GM19238 (cell line): ENCODE data around the gene RAB3A.
"Not testable (repeated sequence)": the region's sequence is repeated elsewhere in the genome, so short reads cannot be mapped to it uniquely, and the experiment has no call there.

Experiments
- DNase-seq: peaks from one replicate; pipeline ENCODE4 v3.0.0; 2011; ENCODE audit warnings: low spot score; ENCODE audit not compliant: insufficient read length

RAB3A gene

DNA sequence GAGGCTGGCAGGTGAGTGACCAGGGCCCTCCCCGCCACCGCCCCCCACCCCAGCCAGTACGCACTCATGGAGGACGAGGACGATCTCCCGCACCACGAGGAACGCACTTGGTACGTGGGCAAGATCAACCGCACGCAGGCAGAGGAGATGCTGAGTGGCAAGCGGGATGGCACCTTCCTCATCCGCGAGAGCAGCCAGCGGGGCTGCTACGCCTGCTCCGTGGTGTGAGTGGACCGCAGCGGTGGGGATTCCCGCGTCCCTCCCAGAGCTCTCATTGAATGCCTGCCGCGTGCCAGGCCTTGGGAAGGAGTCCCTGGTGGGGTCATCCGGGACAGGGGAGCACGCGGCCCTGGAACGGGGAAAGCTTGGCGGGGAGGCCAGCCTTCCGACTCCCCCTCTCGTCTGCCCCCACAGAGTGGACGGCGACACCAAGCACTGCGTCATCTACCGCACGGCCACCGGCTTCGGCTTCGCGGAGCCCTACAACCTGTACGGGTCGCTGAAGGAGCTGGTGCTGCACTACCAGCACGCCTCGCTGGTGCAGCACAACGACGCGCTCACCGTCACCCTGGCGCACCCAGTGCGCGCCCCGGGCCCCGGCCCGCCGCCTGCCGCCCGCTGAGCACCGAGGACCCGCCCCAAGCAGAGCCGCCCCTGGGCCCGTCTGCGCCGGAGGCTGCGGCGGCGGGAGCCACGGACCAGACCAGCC, 35.0 kb downstream of the RAB3A start:
- DNase-seq: no peak

DNA sequence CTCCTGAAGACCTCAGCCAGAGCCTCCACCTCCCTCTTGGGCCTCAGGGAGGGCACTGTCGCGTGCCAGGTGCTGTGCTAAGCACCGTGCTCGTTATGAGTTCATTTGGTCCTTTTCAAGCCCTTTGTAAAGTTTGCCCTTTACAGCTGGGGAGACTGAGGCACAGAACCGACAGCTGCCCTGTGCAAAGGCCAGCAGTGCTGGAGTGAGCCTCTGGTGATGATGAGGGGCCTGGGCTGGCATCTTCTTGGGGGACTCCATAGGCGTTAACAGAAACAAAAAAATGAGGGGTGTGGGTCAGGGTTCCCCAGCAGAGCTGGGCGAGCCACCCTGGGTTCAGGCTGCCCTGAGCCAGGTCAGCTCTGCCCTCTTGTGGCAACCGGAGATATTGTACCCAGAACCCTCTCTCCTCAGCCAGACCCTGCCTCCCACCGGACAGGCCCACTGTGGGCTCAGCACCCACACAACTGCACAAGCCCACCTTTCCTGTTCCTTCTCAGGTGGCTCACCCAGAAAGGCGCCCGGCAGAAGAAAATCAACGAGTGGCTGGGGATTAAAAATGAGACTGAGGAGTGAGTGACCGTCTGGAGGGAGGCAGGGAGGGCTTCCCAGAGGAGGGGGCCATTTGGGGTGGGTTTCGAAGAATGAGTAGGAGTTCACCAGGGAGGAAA, 35.7 kb downstream of the RAB3A start:
- peak; percentile 93 for DNase-seq

GRCh38 chr19:18167011-18167410, 36.8 kb downstream of the RAB3A start:
- no peak for DNase-seq

- no peak for DNase-seq
These were observed 37.9 kb downstream of the RAB3A start for GRCh38 chr19:18165794-18166544.

- no peak for DNase-seq
These were observed 39.8 kb downstream of the RAB3A start for GRCh38 chr19:18164072-18164471.

DNA sequence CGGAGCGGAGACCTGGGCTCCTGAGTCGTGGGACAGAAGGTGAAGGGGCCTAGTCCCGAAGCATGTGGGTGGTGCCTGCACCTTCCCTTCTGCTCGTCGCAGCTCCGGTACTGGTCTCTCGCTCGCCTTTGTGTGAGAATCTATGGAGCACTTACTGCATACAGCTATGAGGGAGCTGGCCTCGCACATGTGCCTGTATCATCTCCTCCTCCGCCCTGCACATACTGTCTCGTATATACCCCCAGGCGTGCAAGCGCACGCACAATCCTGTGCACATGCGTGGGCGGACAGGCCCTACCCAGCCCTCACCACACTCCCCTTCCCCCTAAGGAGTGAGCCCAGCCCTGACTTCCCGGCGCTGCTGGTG, 42.2 kb downstream of the RAB3A start:
- no peak for DNase-seq

DNA sequence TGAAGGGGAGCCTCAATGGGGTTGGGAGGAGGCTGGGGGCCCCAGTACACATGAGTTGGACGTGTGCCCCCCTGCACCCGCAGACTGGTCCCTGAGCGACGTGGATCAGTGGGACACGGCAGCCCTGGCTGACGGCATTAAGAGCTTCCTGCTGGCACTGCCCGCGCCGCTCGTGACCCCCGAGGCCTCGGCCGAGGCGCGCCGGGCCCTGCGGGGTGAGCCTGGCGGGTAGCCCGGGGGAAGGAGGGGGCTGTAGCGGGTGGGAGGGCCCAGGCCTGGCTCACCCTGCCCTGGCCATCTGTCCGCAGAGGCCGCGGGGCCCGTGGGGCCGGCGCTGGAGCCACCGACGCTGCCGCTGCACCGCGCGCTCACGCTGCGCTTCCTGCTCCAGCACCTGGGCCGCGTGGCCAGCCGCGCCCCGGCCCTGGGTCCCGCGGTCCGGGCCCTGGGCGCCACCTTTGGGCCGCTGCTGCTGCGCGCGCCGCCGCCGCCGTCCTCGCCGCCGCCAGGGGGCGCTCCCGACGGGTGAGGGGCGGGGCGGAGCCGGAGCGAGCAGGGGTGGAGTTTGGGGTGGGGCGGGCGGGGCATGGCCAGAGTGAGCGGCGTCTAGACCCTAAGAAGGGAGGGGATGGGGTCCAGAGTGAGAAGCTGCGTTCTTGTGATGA, 42.7 kb downstream of the RAB3A start:
- DNase-seq: peak; percentile 97

- no peak for DNase-seq
These were observed 43.3 kb downstream of the RAB3A start for GRCh38 chr19:18160493-18160970.

- DNase-seq: no peak
These were observed 44.0 kb downstream of the RAB3A start for GRCh38 chr19:18159810-18160209.

DNA sequence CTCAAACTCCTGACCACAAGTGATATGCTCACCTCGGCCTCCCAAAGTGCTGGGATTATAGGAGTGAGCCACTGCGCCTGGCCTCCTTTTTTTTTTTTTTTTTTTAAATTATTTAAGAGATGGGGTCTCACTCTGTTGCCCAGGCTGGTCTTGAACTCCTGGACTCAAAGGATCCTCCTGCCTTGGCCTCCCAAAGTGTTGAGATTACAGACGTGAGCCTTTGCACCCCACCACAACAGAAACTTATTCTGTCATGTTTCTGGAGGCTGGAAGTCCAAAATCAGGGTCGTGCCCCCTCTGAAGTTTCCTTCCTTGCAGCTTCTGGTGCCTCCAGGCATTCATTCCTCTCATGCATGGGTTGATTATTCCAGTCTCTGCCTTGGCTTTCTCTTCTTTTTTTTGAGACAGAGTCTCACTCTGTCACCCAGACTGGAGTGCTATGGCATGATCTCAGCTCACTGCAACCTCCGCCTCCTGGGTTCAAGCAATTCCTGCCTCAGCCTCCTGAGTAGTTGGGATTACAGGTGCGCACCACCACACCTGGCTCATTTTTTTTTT, 44.7 kb downstream of the RAB3A start:
- not testable (repeated sequence) for DNase-seq

GRCh38 chr19:18158467-18158866, 45.4 kb downstream of the RAB3A start:
- no peak for DNase-seq

GRCh38 chr19:18157465-18158063, 46.3 kb downstream of the RAB3A start:
- DNase-seq: no peak

DNA sequence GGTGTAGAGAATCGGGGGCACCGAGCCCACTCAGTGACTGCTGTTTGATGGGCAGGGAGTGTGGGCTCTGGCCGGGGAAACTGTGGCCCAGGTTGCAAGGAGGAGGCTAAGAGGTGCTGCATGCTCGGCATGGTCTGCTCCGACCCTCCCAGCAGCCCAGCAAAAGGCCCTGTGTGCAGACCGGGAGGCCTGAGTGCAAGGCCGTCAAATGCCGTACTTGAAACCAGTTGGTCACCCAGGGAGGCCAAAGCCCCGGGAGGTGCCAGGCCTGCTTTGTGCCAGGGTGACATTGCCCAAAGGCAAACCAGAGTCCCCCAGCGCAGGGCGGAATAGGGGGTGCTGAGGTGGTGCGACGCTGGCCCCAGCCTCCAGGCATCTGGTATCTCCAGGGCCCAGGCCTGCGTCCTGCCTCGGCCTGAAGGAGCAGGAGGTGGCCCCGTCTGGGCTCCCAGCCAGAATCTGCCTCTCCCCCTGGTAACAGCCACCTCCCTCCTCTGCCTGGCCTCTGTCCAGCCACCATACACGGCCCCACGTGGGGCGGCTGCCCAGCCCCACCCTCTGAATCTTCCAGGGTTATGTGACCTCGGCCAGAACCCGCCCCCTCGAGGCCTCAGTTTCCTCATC, 46.9 kb downstream of the RAB3A start:
- DNase-seq: no peak

DNA sequence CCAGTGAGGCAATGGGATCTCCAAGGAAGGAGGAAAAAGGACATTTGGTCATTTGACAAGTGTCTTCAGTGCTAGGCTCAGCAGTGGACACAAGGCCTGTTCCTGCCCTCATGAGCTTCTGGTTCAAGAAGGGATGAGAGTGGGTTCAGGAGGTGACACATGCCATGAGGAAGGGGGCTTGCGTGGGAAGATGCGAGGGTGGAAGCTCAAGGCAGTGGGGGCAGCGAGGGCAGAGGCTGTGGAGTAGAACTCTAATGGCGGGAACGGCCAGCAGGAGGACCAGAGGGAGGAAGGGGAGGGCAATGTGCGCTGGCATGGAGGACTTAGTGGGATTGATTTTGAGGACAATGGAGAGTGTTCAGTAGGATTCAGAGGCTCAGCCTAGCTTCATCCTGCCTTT, 47.6 kb downstream of the RAB3A start:
- no peak for DNase-seq

GRCh38 chr19:18155095-18156087, 48.5 kb downstream of the RAB3A start:
- DNase-seq: no peak

DNA sequence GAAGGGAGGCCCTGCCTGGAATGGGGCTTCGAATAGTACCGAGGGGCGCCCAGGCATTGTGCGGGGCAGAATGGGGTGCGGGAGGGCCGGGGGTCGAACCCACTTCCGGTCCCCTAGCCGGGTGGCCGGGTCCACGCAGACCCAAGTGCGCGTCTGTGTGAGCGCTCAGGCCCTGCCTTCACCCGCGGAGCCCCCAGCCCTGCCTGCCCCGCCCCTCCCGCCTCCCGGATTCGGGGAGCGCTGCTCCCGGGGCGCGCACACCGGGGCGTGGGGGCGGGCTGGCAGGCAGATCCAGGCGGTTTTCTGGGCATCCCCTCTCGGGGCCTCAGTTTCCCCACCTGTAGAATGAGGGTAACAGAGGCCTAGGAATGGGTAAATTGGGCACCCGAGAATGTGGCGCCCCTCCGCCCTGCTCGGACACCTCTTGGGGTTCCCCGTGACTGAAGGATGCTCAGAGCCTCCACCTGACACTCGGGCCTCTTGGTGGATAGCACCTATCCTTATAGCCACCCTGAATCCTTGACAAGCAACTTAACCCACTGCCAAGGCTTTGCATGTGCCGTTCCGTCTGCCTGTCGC, 50.2 kb downstream of the RAB3A start:
- DNase-seq: no peak

- DNase-seq: peak; percentile 99
These were observed 50.9 kb downstream of the RAB3A start, which contains the start of gene PIK3R2 for GRCh38 chr19:18152817-18153555. Gene PIK3R2, plus strand, starts transcription at chr19:18153163. Its CDS starts 2,717 bp downstream, at chr19:18155880.

DNA sequence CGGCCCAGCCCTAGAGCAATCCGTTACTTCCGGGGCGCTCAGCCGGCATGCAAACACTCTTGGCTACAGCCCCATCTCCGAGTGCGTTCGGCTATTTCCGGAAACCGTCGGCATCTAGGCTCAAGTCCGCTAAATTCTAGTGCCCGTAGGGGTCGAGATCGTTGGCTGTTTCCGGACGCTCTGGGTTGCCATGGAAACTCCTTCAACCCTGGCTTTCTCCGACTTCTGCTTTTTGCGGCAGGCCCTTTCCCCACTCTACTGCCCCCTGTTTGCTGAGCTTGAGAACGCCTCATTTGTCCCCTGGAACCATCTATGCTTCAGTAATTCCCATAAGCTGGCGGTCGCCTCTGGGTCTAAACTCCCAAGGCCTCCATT, 51.4 kb downstream of the RAB3A start:
- peak; percentile 100 for DNase-seq
